Astrocyte (in vitro differentiated cells and primary cell): ENCODE measurements around the gene PHF13. TPM values are rescaled to one million over a fixed set of nuclear protein-coding genes. Genes with fewer than 3 reads are reported as not detected.

ENCODE experiments used
- DNase-seq: peaks from one replicate; pipeline ENCODE4 v3.0.0-alpha.2; 2010; ENCODE audit warnings: low read depth
- FAIRE-seq: peaks from 2 replicates; lab custom pipeline; 2011; peaks lifted over from hg19 to GRCh38; lab: Jason Lieb, UNC
- H2AFZ ChIP-seq: 2 replicates; pipeline ENCODE4 v1.6.0; 2012; ENCODE audit warnings: low read depth, low read length, inconsistent platforms
- H3K27ac ChIP-seq: 2 replicates; pipeline ENCODE4 v1.5.1; 2011; ENCODE audit warnings: low read depth, low read length, inconsistent platforms
- H3K27me3 ChIP-seq: 2 replicates; pipeline ENCODE4 v1.6.0; 2011; ENCODE audit warnings: low read length, inconsistent platforms; ENCODE audit not compliant: insufficient read depth
- H3K36me3 ChIP-seq: 2 replicates; pipeline ENCODE4 v1.5.1; 2011; ENCODE audit warnings: low read length, inconsistent platforms; ENCODE audit not compliant: insufficient read depth
- H3K4me1 ChIP-seq: 2 replicates; pipeline ENCODE4 v1.5.1; 2011; ENCODE audit warnings: low read length, inconsistent platforms; ENCODE audit not compliant: insufficient read depth
- H3K4me2 ChIP-seq: 2 replicates; pipeline ENCODE4 v1.6.0; 2012; ENCODE audit warnings: low read length, inconsistent platforms
- H3K4me3 ChIP-seq: 2 replicates; pipeline ENCODE4 v1.5.1; 2011; ENCODE audit warnings: low read depth, mild to moderate bottlenecking, low read length, inconsistent platforms; ENCODE audit not compliant: insufficient read depth
- H3K79me2 ChIP-seq: 2 replicates; pipeline ENCODE4 v1.6.0; 2012; ENCODE audit warnings: mild to moderate bottlenecking, low read length, inconsistent platforms; ENCODE audit not compliant: insufficient read depth
- H3K9ac ChIP-seq: 2 replicates; pipeline ENCODE4 v1.6.0; 2012; ENCODE audit warnings: mild to moderate bottlenecking, low read length, inconsistent platforms
- H3K9me3 ChIP-seq: 2 replicates; pipeline ENCODE4 v1.5.1; 2012; ENCODE audit warnings: low read depth, mild to moderate bottlenecking, low read length, inconsistent platforms; ENCODE audit not compliant: insufficient read depth
- H4K20me1 ChIP-seq: 2 replicates; pipeline ENCODE4 v1.6.0; 2012; ENCODE audit warnings: low read length, inconsistent platforms; ENCODE audit not compliant: insufficient read depth
- H3K27ac Mint-ChIP-seq: one replicate; pipeline ENCODE4 v1.8.0; 2021; ENCODE audit warnings: mild to moderate bottlenecking, mixed read lengths; ENCODE audit not compliant: unreplicated experiment
- H3K27me3 Mint-ChIP-seq: one replicate; pipeline ENCODE4 v1.8.0; 2021; ENCODE audit warnings: low read depth, mixed read lengths; ENCODE audit not compliant: unreplicated experiment
- H3K36me3 Mint-ChIP-seq: one replicate; pipeline ENCODE4 v1.8.0; 2021; ENCODE audit warnings: low read depth, mixed read lengths; ENCODE audit not compliant: unreplicated experiment
- H3K4me1 Mint-ChIP-seq: one replicate; pipeline ENCODE4 v1.8.0; 2021; ENCODE audit warnings: low read depth, mixed read lengths; ENCODE audit not compliant: unreplicated experiment
- H3K4me3 Mint-ChIP-seq: one replicate; pipeline ENCODE4 v1.8.0; 2021; ENCODE audit warnings: mild to moderate bottlenecking, moderate library complexity, mixed read lengths; ENCODE audit not compliant: unreplicated experiment
- H3K9me3 Mint-ChIP-seq: one replicate; pipeline ENCODE4 v1.8.0; 2021; ENCODE audit warnings: mild to moderate bottlenecking, mixed read lengths; ENCODE audit not compliant: unreplicated experiment
- EZH2 ChIP-seq: IDR thresholded peaks from 2 replicates; pipeline ENCODE4 v1.6.1; 2012; ENCODE audit warnings: mild to moderate bottlenecking, low read length, inconsistent platforms; ENCODE audit not compliant: insufficient read depth
- total RNA-seq: library from RNA; stranded (reverse); gene quantifications from 2 replicates; pipeline ENCODE4 v1.2.1, GENCODE V29; 2021
- TF ChIP-seq, protein P1 (sequence below): IDR thresholded peaks from 2 replicates; pipeline ENCODE4 v1.5.1; 2011; ENCODE audit warnings: low read depth, mild to moderate bottlenecking, inconsistent platforms, low read length, moderate library complexity; ENCODE audit not compliant: insufficient read depth

Gene PHF13
- total RNA-seq, 1 donor from 2014 or later: 23.7 TPM

GRCh38 chr1:6580119-6580592 lies 33.4 kb upstream of the PHF13 start:
- H3K9me3 Mint-ChIP-seq: no peaks in the 10 kb centered on the region
- Histone ChIP-seq H3K4me1 (peaks cover 12% of the 10 kb centered on the region), H3K9me3 (no peaks in the 10 kb centered on the region), H3K36me3 (no peaks in the 10 kb centered on the region), H3K4me3 (peak overlapping the region; percentile 65), H3K9ac (peak overlapping the region; percentile 83), H4K20me1 (peaks cover 30% of the 10 kb centered on the region), H2AFZ (peak overlapping the region; percentile 31), H3K27me3 (no peaks in the 10 kb centered on the region), H3K27ac (peak overlapping the region; percentile 45), H3K4me2 (peak overlapping the region; percentile 90), H3K79me2 (peaks cover 32% of the 10 kb centered on the region)
- peaks cover 25% of the 10 kb centered on the region for H3K4me1 Mint-ChIP-seq
- H3K36me3 Mint-ChIP-seq: peaks cover 3% of the 10 kb centered on the region
- no peak for DNase-seq
- TF ChIP-seq, protein P1, sequence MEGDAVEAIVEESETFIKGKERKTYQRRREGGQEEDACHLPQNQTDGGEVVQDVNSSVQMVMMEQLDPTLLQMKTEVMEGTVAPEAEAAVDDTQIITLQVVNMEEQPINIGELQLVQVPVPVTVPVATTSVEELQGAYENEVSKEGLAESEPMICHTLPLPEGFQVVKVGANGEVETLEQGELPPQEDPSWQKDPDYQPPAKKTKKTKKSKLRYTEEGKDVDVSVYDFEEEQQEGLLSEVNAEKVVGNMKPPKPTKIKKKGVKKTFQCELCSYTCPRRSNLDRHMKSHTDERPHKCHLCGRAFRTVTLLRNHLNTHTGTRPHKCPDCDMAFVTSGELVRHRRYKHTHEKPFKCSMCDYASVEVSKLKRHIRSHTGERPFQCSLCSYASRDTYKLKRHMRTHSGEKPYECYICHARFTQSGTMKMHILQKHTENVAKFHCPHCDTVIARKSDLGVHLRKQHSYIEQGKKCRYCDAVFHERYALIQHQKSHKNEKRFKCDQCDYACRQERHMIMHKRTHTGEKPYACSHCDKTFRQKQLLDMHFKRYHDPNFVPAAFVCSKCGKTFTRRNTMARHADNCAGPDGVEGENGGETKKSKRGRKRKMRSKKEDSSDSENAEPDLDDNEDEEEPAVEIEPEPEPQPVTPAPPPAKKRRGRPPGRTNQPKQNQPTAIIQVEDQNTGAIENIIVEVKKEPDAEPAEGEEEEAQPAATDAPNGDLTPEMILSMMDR: no peak
- TF ChIP-seq EZH2: no peak
- no peak for FAIRE-seq
- H3K4me3 Mint-ChIP-seq: peak overlapping the region; percentile 96
- H3K27ac Mint-ChIP-seq: peak overlapping the region; percentile 80
- H3K27me3 Mint-ChIP-seq: no peaks in the 10 kb centered on the region

DNA sequence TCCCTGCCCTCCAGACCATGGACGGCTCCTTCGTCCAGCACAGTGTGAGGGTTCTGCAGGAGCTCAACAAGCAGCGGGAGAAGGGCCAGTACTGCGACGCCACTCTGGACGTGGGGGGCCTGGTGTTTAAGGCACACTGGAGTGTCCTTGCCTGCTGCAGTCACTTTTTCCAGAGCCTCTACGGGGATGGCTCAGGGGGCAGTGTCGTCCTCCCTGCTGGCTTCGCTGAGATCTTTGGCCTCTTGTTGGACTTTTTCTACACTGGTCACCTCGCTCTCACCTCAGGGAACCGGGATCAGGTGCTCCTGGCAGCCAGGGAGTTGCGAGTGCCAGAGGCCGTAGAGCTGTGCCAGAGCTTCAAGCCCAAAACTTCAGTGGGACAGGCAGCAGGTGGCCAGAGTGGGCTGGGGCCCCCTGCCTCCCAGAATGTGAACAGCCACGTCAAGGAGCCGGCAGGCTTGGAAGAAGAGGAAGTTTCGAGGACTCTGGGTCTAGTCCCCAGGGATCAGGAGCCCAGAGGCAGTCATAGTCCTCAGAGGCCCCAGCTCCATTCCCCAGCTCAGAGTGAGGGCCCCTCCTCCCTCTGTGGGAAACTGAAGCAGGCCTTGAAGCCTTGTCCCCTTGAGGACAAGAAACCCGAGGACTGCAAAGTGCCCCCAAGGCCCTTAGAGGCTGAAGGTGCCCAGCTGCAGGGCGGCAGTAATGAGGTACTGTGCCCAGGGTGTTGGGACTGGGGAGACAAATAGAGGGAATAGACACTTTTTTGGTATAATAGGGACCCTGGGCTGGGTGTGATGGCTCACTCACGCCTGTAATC lies 32.7 kb upstream of the PHF13 start:
- H3K4me3 Mint-ChIP-seq: peak overlapping the region; percentile 96
- H3K4me1 Mint-ChIP-seq: peaks cover 25% of the 10 kb centered on the region
- H4K20me1 ChIP-seq: peaks cover 36% of the 10 kb centered on the region
- H3K9me3 Mint-ChIP-seq: no peaks in the 10 kb centered on the region
- no peak for FAIRE-seq
- H3K9me3 ChIP-seq: no peaks in the 10 kb centered on the region
- H3K36me3 Mint-ChIP-seq: peaks cover 3% of the 10 kb centered on the region
- H3K27ac Mint-ChIP-seq: peak overlapping the region; percentile 80
- no peaks in the 10 kb centered on the region for H3K36me3 ChIP-seq
- TF ChIP-seq, protein P1: peak; percentile 9
- TF ChIP-seq EZH2: no peak
- H2AFZ ChIP-seq: peak overlapping the region; percentile 31
- peak overlapping the region; percentile 65 for H3K4me3 ChIP-seq
- peak overlapping the region; percentile 90 for H3K4me2 ChIP-seq
- DNase-seq: no peak
- peaks cover 32% of the 10 kb centered on the region for H3K79me2 ChIP-seq
- no peaks in the 10 kb centered on the region for H3K27me3 Mint-ChIP-seq
- H3K4me1 ChIP-seq: peaks cover 12% of the 10 kb centered on the region
- H3K27ac ChIP-seq: peak overlapping the region; percentile 45
- H3K9ac ChIP-seq: peak overlapping the region; percentile 83
- no peaks in the 10 kb centered on the region for H3K27me3 ChIP-seq
